ENCODE data around the gene MISP. TPM values are rescaled to one million over a fixed set of nuclear protein-coding genes. Genes with fewer than 3 reads are reported as not detected.

MISP gene
- total RNA-seq, 1 donor from 2014 or later: not detected

DNA sequence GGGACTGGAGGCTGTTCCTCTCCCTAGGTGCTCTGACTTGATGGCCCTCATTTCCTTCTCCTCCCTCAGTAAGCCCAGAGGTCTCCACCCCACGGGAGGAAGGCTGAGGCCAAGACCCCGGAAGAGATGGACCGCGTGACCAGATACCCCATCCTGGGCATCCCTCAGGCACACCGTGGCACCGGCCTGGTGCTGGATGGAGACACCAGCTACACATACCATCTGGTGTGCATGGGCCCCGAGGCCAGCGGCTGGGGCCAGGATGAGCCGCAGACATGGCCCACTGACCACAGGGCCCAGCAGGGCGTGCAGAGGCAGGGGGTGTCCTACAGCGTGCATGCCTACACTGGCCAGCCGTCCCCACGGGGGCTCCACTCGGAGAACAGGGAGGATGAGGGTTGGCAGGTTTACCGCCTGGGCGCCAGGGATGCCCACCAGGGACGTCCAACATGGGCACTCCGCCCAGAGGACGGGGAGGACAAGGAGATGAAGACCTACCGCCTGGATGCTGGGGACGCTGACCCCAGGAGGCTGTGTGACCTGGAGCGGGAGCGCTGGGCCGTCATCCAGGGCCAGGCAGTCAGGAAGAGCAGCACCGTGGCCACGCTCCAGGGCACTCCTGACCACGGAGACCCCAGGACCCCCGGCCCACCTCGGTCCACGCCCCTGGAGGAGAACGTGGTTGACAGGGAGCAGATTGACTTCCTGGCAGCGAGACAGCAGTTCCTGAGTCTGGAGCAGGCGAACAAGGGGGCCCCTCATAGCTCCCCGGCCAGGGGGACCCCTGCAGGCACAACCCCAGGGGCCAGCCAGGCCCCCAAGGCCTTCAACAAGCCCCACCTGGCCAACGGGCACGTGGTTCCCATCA, 6.1 kb downstream of the MISP start:
- DNase-seq (ENCODE audit: low read depth, low spot score): no peak
- peaks cover 4% of the 10 kb centered on the region for H3K4me1 Mint-ChIP-seq
- H3K36me3 Mint-ChIP-seq (ENCODE audit: low read depth): peaks cover 4% of the 10 kb centered on the region
- peaks cover 3% of the 10 kb centered on the region for H3K9me3 Mint-ChIP-seq
- no peak overlapping the region for H3K27ac Mint-ChIP-seq (ENCODE audit: unreplicated experiment)
- H3K27me3 Mint-ChIP-seq (ENCODE audit: low read depth): no peaks in the 10 kb centered on the region
- H3K4me3 Mint-ChIP-seq: no peak overlapping the region
- TF ChIP-seq, protein P1, sequence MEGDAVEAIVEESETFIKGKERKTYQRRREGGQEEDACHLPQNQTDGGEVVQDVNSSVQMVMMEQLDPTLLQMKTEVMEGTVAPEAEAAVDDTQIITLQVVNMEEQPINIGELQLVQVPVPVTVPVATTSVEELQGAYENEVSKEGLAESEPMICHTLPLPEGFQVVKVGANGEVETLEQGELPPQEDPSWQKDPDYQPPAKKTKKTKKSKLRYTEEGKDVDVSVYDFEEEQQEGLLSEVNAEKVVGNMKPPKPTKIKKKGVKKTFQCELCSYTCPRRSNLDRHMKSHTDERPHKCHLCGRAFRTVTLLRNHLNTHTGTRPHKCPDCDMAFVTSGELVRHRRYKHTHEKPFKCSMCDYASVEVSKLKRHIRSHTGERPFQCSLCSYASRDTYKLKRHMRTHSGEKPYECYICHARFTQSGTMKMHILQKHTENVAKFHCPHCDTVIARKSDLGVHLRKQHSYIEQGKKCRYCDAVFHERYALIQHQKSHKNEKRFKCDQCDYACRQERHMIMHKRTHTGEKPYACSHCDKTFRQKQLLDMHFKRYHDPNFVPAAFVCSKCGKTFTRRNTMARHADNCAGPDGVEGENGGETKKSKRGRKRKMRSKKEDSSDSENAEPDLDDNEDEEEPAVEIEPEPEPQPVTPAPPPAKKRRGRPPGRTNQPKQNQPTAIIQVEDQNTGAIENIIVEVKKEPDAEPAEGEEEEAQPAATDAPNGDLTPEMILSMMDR (conservative IDR thresholded peaks at IDR 0.05): no peak

DNA sequence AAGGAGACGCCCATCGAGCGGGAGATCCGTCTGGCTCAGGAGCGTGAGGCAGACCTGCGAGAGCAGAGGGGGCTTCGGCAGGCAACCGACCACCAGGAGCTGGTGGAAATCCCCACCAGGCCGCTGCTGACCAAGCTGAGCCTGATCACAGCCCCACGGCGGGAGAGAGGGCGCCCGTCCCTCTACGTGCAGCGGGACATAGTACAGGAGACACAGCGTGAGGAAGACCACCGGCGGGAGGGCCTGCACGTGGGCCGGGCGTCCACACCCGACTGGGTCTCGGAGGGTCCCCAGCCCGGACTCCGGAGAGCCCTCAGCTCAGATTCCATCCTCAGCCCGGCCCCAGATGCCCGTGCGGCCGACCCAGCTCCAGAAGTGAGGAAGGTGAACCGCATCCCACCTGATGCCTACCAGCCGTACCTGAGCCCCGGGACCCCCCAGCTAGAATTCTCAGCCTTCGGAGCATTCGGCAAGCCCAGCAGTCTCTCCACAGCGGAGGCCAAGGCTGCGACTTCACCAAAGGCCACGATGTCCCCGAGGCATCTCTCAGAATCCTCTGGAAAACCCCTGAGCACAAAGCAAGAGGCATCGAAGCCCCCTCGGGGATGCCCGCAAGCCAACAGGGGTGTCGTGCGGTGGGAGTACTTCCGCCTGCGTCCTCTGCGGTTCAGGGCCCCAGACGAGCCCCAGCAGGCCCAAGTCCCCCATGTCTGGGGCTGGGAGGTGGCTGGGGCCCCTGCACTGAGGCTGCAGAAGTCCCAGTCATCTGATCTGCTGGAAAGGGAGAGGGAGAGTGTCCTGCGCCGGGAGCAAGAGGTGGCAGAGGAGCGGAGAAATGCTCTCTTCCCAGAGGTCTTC, 7.1 kb downstream of the MISP start:
- peaks cover 4% of the 10 kb centered on the region for H3K36me3 Mint-ChIP-seq (ENCODE audit: low read depth)
- TF ChIP-seq, protein P1 (conservative IDR thresholded peaks at IDR 0.05): no peak
- H3K9me3 Mint-ChIP-seq: peaks cover 3% of the 10 kb centered on the region
- H3K27me3 Mint-ChIP-seq (ENCODE audit: low read depth): no peaks in the 10 kb centered on the region
- no peak overlapping the region for H3K27ac Mint-ChIP-seq (ENCODE audit: unreplicated experiment)
- DNase-seq (ENCODE audit: low read depth, low spot score): no peak
- H3K4me1 Mint-ChIP-seq: peaks cover 3% of the 10 kb centered on the region
- H3K4me3 Mint-ChIP-seq: no peak overlapping the region

GRCh38 chr19:763181-763580, 12.3 kb downstream of the MISP start:
- no peak overlapping the region for H3K4me3 Mint-ChIP-seq
- H3K27me3 Mint-ChIP-seq (ENCODE audit: low read depth): no peaks in the 10 kb centered on the region
- no peaks in the 10 kb centered on the region for H3K9me3 Mint-ChIP-seq
- no peak for DNase-seq (ENCODE audit: low read depth, low spot score)
- TF ChIP-seq, protein P1 (conservative IDR thresholded peaks at IDR 0.05): no peak
- H3K4me1 Mint-ChIP-seq: no peaks in the 10 kb centered on the region
- no peak overlapping the region for H3K27ac Mint-ChIP-seq (ENCODE audit: unreplicated experiment)
- H3K36me3 Mint-ChIP-seq (ENCODE audit: low read depth): peaks cover 4% of the 10 kb centered on the region

DNA sequence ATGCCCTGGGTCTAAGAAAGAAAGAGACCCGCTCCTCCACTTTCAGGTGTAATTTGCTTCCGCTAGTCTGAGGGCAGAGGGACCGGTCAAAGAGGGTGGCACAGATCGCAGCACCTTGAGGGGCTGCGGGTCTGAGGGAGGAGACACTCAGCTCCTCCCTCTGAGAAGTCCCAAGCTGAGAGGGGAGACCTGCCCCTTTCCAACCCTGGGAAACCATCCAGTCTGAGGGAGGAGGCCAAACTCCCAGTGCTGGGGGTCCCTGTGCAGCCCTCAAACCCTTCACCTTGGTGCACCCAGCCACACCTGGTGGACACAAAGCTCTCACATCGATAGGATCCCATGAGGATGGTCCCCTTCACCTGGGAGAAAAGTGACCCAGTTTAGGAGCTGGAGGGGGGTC, 13.0 kb downstream of the MISP start:
- H3K27ac Mint-ChIP-seq (ENCODE audit: unreplicated experiment): no peak overlapping the region
- H3K36me3 Mint-ChIP-seq (ENCODE audit: low read depth): peaks cover 4% of the 10 kb centered on the region
- H3K4me3 Mint-ChIP-seq: no peak overlapping the region
- TF ChIP-seq, protein P1 (conservative IDR thresholded peaks at IDR 0.05): no peak
- no peak for DNase-seq (ENCODE audit: low read depth, low spot score)
- H3K27me3 Mint-ChIP-seq (ENCODE audit: low read depth): no peaks in the 10 kb centered on the region
- H3K4me1 Mint-ChIP-seq: no peaks in the 10 kb centered on the region
- no peaks in the 10 kb centered on the region for H3K9me3 Mint-ChIP-seq

GRCh38 chr19:764301-764700, 13.4 kb downstream of the MISP start:
- H3K27ac Mint-ChIP-seq (ENCODE audit: unreplicated experiment): peak overlapping the region; percentile 27
- H3K4me3 Mint-ChIP-seq: no peak overlapping the region
- no peaks in the 10 kb centered on the region for H3K27me3 Mint-ChIP-seq (ENCODE audit: low read depth)
- no peak for DNase-seq (ENCODE audit: low read depth, low spot score)
- TF ChIP-seq, protein P1 (conservative IDR thresholded peaks at IDR 0.05): no peak
- H3K4me1 Mint-ChIP-seq: no peaks in the 10 kb centered on the region
- no peaks in the 10 kb centered on the region for H3K9me3 Mint-ChIP-seq
- peaks cover 4% of the 10 kb centered on the region for H3K36me3 Mint-ChIP-seq (ENCODE audit: low read depth)
